ENCODE data around the gene EFCAB14. TPM values are rescaled to one million over a fixed set of nuclear protein-coding genes. Genes with fewer than 3 reads are reported as not detected.
A peak's percentile ranks its signal among the peaks of the same experiment; 100 is the strongest.

Gene EFCAB14
- total and polyA plus RNA-seq, 9 of the 15 experiments (the other 6 are each of a cell fraction or from before 2014, with no cell fraction given), result 7.3 to 49.0 (median 37.3) TPM

- TF ChIP-seq TCF7L2 (IDR thresholded peaks at IDR 0.05; ENCODE audit: low read depth, low read length), result no peak
- no peak for TF ChIP-seq TEAD2 (tag; IDR thresholded peaks at IDR 0.05)
- TF ChIP-seq ZNF395 (CRISPR knock-in tag; IDR thresholded peaks at IDR 0.05), result no peak
- TF ChIP-seq FOXK1 (CRISPR knock-in tag; IDR thresholded peaks at IDR 0.05; ENCODE audit: borderline replicate concordance), result no peak
- TF ChIP-seq HINFP (tag; conservative IDR thresholded peaks at IDR 0.05; ENCODE audit: low read depth), result no peak
- TF ChIP-seq RBM25 (IDR thresholded peaks at IDR 0.05; ENCODE audit: low read depth, low read length, severe bottlenecking), result no peak
- TF ChIP-seq TAL1 (IDR thresholded peaks at IDR 0.05), result no peak
- no peak for TF ChIP-seq HSF4 (CRISPR knock-in tag; IDR thresholded peaks at IDR 0.05; ENCODE audit: borderline replicate concordance)
- TF ChIP-seq NFYB (IDR thresholded peaks at IDR 0.05; ENCODE audit: extremely low read depth, insufficient read length), result no peak
- peak; percentile 41; the same call in 1 of the 2 replicates for TF ChIP-seq NBN (IDR thresholded peaks at IDR 0.05; ENCODE audit: low read depth)
- TF ChIP-seq HES1 (IDR thresholded peaks at IDR 0.05; ENCODE audit: low read depth), result no peak
- no peak for TF ChIP-seq POLR3A (IDR thresholded peaks at IDR 0.05; ENCODE audit: borderline replicate concordance, extremely low read depth, insufficient read depth, insufficient read length)
- no peak for TF ChIP-seq SREBF1 (IDR thresholded peaks at IDR 0.05; ENCODE audit: borderline replicate concordance, low read depth, low read length)
- no peak for TF ChIP-seq GTF2F1 (IDR thresholded peaks at IDR 0.05; ENCODE audit: low read depth, low read length)
- TF ChIP-seq SREBF2 (CRISPR knock-in tag; IDR thresholded peaks at IDR 0.05), result no peak
- TF ChIP-seq KLF1 (tag; IDR thresholded peaks at IDR 0.05), result no peak
- no peak for TF ChIP-seq ZNF280A (IDR thresholded peaks at IDR 0.05; ENCODE audit: low read depth, partially characterized antibody)
- no peak for TF ChIP-seq ZNF431 (CRISPR knock-in tag; IDR thresholded peaks at IDR 0.05)
- TF ChIP-seq ZNF511 (CRISPR knock-in tag; IDR thresholded peaks at IDR 0.05), result no peak
- no peak for TF ChIP-seq SETDB1 (IDR thresholded peaks at IDR 0.05; ENCODE audit: low read length)
- no peak for TF ChIP-seq SP2 (IDR thresholded peaks at IDR 0.05; ENCODE audit: extremely low read depth, low read depth, low read length, poor library complexity, severe bottlenecking)
- TF ChIP-seq KLF13 (tag; IDR thresholded peaks at IDR 0.05; ENCODE audit: borderline replicate concordance, low read depth), result no peak
- TF ChIP-seq ZNF232 (CRISPR knock-in tag; IDR thresholded peaks at IDR 0.05), result no peak
These were observed 6.2 kb upstream of the EFCAB14 start (continued) for GRCh38 chr1:46724991-46725735.

Measured in K562 (cell line).